SK-N-SH treated with all-trans-retinoic acid at 6 μM for 48 hours (cell line): ENCODE measurements around the gene GIMAP8.

Experiments used
- ATAC-seq: fragments of 200-7000 bp; cut with Tn5 transposase; 3 replicates; pipeline ENCODE4 v1.9.1; 2020; ENCODE audit warnings: mild to moderate bottlenecking, moderate library complexity
- ARNTL ChIP-seq: fragments of 450-650 bp; formaldehyde crosslinking; IDR thresholded peaks from 2 replicates; pipeline ENCODE4 v1.5.0; 2020; ENCODE audit warnings: low read depth, mild to moderate bottlenecking, moderate library complexity, borderline replicate concordance
- BACH2 ChIP-seq: fragments of 250-450 bp; sonication (Bioruptor Pico); IDR thresholded peaks from 2 replicates; pipeline ENCODE4 v1.9.0; 2021; ENCODE audit warnings: mild to moderate bottlenecking, borderline replicate concordance
- CSDC2 ChIP-seq: fragments of 250-450 bp; sonication (Bioruptor Pico); IDR thresholded peaks from 2 replicates; pipeline ENCODE4 v1.5.0; 2020; ENCODE audit warnings: mild to moderate bottlenecking, moderate library complexity
- ESRRG ChIP-seq: fragments of 250-450 bp; sonication (Bioruptor Pico); IDR thresholded peaks from 2 replicates; pipeline ENCODE4 v1.6.1; 2021; ENCODE audit warnings: mild to moderate bottlenecking
- GLIS3 ChIP-seq: fragments of 250-450 bp; sonication (Bioruptor Pico); IDR thresholded peaks from 2 replicates; pipeline ENCODE4 v1.5.0; 2020; ENCODE audit warnings: mild to moderate bottlenecking, moderate library complexity
- ISL1 ChIP-seq: fragments of 250-450 bp; sonication (Bioruptor Pico); IDR thresholded peaks from 2 replicates; pipeline ENCODE4 v2.1.2; 2022; ENCODE audit warnings: mild to moderate bottlenecking, moderate library complexity
- OSR1 ChIP-seq: fragments of 250-450 bp; sonication (Bioruptor Pico); IDR thresholded peaks from 2 replicates; pipeline ENCODE4 v1.8.0; 2022; ENCODE audit warnings: moderate library complexity, mild to moderate bottlenecking, inconsistent platforms
- PPARA ChIP-seq: fragments of 250-450 bp; sonication (Bioruptor Pico); IDR thresholded peaks from 2 replicates; pipeline ENCODE4 v1.5.0; 2020; ENCODE audit warnings: mild to moderate bottlenecking, borderline replicate concordance
- RARB ChIP-seq: fragments of 250-450 bp; sonication (Bioruptor Pico); IDR thresholded peaks from 2 replicates; pipeline ENCODE4 v1.8.0; 2021; ENCODE audit warnings: mild to moderate bottlenecking, moderate library complexity
- SNAI2 ChIP-seq: fragments of 250-450 bp; sonication (Bioruptor Pico); IDR thresholded peaks from 2 replicates; pipeline ENCODE4 v1.5.0; 2020; ENCODE audit warnings: mild to moderate bottlenecking, moderate library complexity
- TCF4 ChIP-seq: fragments of 250-450 bp; sonication (Bioruptor Pico); IDR thresholded peaks from 2 replicates; pipeline ENCODE4 v1.8.0; 2021; ENCODE audit warnings: mild to moderate bottlenecking, moderate library complexity, borderline replicate concordance
- TOX ChIP-seq: fragments of 250-450 bp; sonication (Bioruptor Pico); IDR thresholded peaks from 2 replicates; pipeline ENCODE4 v1.8.0; 2021; ENCODE audit warnings: mild to moderate bottlenecking, moderate library complexity, borderline replicate concordance
- ZC3H10 ChIP-seq: fragments of 250-450 bp; sonication (Bioruptor Pico); IDR thresholded peaks from 2 replicates; pipeline ENCODE4 v1.5.1; 2021; ENCODE audit warnings: mild to moderate bottlenecking, moderate library complexity
- ZFP3 ChIP-seq: fragments of 250-450 bp; sonication (Bioruptor Pico); IDR thresholded peaks from 2 replicates; pipeline ENCODE4 v1.5.0; 2020; ENCODE audit warnings: mild to moderate bottlenecking, moderate library complexity
- ZFP30 ChIP-seq: fragments of 450-650 bp; formaldehyde crosslinking; IDR thresholded peaks from 2 replicates; pipeline ENCODE4 v1.5.0; 2022; ENCODE audit warnings: mild to moderate bottlenecking, moderate library complexity
- ZNF565 ChIP-seq: fragments of 450-650 bp; formaldehyde crosslinking; conservative IDR thresholded peaks from 2 replicates; pipeline ENCODE4 v1.5.0; 2020; ENCODE audit warnings: low read depth, mild to moderate bottlenecking, moderate library complexity
- ZNF70 ChIP-seq: fragments of 450-650 bp; formaldehyde crosslinking; IDR thresholded peaks from 2 replicates; pipeline ENCODE4 v1.5.0; 2020; ENCODE audit warnings: mild to moderate bottlenecking, moderate library complexity
- ZNF8 ChIP-seq: fragments of 450-650 bp; formaldehyde crosslinking; IDR thresholded peaks from 2 replicates; pipeline ENCODE4 v1.5.0; 2020; ENCODE audit warnings: mild to moderate bottlenecking, moderate library complexity
- TF ChIP-seq, protein P1 (sequence below): fragments of 250-450 bp; sonication (Bioruptor Pico); IDR thresholded peaks from 2 replicates; pipeline ENCODE4 v1.8.0; 2021; ENCODE audit warnings: low read depth, mild to moderate bottlenecking, moderate library complexity, borderline replicate concordance
- TF ChIP-seq, protein P2 (sequence below): fragments of 250-450 bp; sonication (Bioruptor Pico); IDR thresholded peaks from 2 replicates; pipeline ENCODE4 v1.5.0; 2020; ENCODE audit warnings: mild to moderate bottlenecking, moderate library complexity
- TF ChIP-seq, protein P3 (sequence below): fragments of 250-450 bp; sonication (Bioruptor Pico); IDR thresholded peaks from 2 replicates; pipeline ENCODE4 v1.5.1; 2020; ENCODE audit warnings: low read depth, mild to moderate bottlenecking, moderate library complexity
- TF ChIP-seq, protein P4 (sequence below): fragments of 250-450 bp; sonication (Bioruptor Pico); IDR thresholded peaks from 2 replicates; pipeline ENCODE4 v1.8.0; 2020; ENCODE audit warnings: mild to moderate bottlenecking, moderate library complexity, borderline replicate concordance

The GIMAP8 gene

DNA sequence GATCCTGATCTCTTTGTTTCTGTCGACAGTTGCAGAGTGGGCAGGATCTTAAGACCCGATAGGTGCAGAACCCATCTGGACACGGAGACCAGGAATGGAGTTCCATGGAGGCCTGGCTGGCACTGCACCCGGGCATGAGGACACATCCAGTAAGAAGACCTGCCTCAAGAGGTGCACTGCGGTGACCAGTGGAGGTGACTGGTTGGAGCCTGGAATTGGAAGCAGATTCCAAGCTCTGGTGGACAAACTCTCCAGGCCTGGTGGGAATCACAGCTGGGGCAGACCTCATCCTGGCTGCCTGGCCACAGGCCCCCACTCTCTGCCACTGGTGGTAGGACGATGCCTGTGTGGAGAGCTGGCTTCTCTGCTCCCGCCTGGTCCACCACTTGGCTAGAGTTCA is 40.3 kb upstream of the GIMAP8 start:
- no peak for ATAC-seq
- TF ChIP-seq ZFP30 (CRISPR knock-in tag) (no peak), GLIS3 (CRISPR knock-in tag) (no peak), PPARA (no peak), CSDC2 (CRISPR knock-in tag) (no peak), ZNF8 (CRISPR knock-in tag) (no peak), ZC3H10 (CRISPR knock-in tag) (no peak), TOX (CRISPR knock-in tag) (no peak)

DNA sequence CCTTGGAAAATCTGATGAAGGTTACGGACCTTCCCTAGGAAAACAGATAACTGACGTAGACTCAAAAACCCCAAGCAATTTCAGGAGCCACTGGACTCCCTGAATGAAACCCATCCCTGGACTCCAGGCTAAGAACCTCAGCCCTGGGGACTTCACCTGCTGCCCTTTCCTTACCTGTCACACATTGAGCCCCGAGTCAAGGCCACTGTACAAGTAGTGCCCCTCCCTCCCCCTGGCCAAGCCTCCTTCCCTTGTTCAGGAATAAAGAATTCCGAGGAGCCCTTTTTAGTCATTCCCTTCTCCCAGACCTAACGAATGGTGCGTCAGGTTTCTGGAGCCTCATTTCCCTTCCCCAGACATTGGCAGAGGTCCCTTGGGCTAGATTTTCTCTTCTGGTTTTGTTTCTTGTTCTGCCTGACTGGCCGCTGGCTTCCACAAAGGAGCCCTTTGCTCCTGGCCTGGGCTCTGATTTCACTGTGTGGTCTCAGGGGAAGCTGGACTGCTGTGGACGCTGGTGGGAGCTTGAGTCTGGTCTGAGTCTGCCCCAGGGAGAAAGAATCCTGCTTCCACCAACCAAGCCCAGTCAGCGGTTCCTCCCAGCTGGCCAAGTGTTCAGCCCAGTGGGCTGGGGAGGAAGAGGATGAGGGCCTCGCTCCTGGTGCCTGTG is 39.6 kb upstream of the GIMAP8 start:
- no peak for ATAC-seq
- TF ChIP-seq TOX (CRISPR knock-in tag) (no peak), OSR1 (CRISPR knock-in tag) (no peak), ZFP3 (CRISPR knock-in tag) (no peak), CSDC2 (CRISPR knock-in tag) (no peak), ZNF8 (CRISPR knock-in tag) (no peak), SNAI2 (CRISPR knock-in tag) (no peak), ZC3H10 (CRISPR knock-in tag) (no peak), ESRRG (CRISPR knock-in tag) (no peak), ZFP30 (CRISPR knock-in tag) (no peak), ARNTL (CRISPR knock-in tag) (no peak), GLIS3 (CRISPR knock-in tag) (no peak), RARB (no peak), ZNF565 (CRISPR knock-in tag) (no peak), BACH2 (no peak), ZNF70 (CRISPR knock-in tag) (no peak)
- TF ChIP-seq, protein P1, sequence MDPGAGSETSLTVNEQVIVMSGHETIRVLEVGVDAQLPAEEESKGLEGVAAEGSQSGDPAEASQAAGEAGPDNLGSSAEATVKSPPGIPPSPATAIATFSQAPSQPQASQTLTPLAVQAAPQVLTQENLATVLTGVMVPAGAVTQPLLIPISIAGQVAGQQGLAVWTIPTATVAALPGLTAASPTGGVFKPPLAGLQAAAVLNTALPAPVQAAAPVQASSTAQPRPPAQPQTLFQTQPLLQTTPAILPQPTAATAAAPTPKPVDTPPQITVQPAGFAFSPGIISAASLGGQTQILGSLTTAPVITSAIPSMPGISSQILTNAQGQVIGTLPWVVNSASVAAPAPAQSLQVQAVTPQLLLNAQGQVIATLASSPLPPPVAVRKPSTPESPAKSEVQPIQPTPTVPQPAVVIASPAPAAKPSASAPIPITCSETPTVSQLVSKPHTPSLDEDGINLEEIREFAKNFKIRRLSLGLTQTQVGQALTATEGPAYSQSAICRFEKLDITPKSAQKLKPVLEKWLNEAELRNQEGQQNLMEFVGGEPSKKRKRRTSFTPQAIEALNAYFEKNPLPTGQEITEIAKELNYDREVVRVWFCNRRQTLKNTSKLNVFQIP (CRISPR knock-in tag) = no peak
- TF ChIP-seq, protein P2, sequence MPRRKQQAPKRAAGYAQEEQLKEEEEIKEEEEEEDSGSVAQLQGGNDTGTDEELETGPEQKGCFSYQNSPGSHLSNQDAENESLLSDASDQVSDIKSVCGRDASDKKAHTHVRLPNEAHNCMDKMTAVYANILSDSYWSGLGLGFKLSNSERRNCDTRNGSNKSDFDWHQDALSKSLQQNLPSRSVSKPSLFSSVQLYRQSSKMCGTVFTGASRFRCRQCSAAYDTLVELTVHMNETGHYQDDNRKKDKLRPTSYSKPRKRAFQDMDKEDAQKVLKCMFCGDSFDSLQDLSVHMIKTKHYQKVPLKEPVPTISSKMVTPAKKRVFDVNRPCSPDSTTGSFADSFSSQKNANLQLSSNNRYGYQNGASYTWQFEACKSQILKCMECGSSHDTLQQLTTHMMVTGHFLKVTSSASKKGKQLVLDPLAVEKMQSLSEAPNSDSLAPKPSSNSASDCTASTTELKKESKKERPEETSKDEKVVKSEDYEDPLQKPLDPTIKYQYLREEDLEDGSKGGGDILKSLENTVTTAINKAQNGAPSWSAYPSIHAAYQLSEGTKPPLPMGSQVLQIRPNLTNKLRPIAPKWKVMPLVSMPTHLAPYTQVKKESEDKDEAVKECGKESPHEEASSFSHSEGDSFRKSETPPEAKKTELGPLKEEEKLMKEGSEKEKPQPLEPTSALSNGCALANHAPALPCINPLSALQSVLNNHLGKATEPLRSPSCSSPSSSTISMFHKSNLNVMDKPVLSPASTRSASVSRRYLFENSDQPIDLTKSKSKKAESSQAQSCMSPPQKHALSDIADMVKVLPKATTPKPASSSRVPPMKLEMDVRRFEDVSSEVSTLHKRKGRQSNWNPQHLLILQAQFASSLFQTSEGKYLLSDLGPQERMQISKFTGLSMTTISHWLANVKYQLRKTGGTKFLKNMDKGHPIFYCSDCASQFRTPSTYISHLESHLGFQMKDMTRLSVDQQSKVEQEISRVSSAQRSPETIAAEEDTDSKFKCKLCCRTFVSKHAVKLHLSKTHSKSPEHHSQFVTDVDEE (CRISPR knock-in tag) = no peak
- TF ChIP-seq, protein P3, sequence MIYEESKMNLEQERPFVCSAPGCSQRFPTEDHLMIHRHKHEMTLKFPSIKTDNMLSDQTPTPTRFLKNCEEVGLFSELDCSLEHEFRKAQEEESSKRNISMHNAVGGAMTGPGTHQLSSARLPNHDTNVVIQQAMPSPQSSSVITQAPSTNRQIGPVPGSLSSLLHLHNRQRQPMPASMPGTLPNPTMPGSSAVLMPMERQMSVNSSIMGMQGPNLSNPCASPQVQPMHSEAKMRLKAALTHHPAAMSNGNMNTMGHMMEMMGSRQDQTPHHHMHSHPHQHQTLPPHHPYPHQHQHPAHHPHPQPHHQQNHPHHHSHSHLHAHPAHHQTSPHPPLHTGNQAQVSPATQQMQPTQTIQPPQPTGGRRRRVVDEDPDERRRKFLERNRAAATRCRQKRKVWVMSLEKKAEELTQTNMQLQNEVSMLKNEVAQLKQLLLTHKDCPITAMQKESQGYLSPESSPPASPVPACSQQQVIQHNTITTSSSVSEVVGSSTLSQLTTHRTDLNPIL (CRISPR knock-in tag) = no peak
- TF ChIP-seq, protein P4, sequence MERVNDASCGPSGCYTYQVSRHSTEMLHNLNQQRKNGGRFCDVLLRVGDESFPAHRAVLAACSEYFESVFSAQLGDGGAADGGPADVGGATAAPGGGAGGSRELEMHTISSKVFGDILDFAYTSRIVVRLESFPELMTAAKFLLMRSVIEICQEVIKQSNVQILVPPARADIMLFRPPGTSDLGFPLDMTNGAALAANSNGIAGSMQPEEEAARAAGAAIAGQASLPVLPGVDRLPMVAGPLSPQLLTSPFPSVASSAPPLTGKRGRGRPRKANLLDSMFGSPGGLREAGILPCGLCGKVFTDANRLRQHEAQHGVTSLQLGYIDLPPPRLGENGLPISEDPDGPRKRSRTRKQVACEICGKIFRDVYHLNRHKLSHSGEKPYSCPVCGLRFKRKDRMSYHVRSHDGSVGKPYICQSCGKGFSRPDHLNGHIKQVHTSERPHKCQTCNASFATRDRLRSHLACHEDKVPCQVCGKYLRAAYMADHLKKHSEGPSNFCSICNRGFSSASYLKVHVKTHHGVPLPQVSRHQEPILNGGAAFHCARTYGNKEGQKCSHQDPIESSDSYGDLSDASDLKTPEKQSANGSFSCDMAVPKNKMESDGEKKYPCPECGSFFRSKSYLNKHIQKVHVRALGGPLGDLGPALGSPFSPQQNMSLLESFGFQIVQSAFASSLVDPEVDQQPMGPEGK = no peak

DNA sequence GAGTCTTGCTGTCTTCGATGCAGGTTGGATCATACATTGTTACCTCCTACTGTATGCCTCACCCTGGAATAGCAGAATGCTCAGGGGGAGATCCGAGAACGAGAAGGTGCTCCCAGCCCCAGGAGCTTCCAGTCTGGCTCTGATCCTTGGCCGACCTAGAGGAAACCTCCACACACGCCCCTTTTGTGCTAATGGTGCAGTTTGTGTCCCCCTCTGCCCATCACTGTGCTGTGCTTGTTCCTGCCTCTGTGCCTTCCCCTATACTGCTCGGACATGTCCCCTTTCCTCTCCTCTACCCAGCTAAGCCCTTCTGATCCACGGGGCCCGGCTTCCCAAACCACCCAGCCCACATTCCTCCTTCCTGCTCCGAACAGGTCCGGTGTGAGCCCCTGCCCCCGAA is 38.8 kb upstream of the GIMAP8 start:
- no peak for ATAC-seq
- TF ChIP-seq ISL1 (CRISPR knock-in tag) (no peak), SNAI2 (CRISPR knock-in tag) (no peak), PPARA (no peak), OSR1 (CRISPR knock-in tag) (no peak), BACH2 (no peak), GLIS3 (CRISPR knock-in tag) (no peak), TCF4 (CRISPR knock-in tag) (no peak), ZFP3 (CRISPR knock-in tag) (no peak), TOX (CRISPR knock-in tag) (no peak), CSDC2 (CRISPR knock-in tag) (no peak), ESRRG (CRISPR knock-in tag) (no peak)
- TF ChIP-seq, protein P3 (CRISPR knock-in tag) = no peak
- TF ChIP-seq, protein P2 (CRISPR knock-in tag) = no peak
- TF ChIP-seq, protein P1 (CRISPR knock-in tag) = no peak
